NCI-H2107 treated with DMSO at 0.1 percent for 48 hours (cell line): ENCODE measurements around the gene LRRTM3.

Experiments
- DNase-seq: peaks from one replicate; lab custom pipeline; 2025; ENCODE audit not compliant: unreplicated experiment; lab: John Stamatoyannopoulos, UW

LRRTM3 gene

DNA sequence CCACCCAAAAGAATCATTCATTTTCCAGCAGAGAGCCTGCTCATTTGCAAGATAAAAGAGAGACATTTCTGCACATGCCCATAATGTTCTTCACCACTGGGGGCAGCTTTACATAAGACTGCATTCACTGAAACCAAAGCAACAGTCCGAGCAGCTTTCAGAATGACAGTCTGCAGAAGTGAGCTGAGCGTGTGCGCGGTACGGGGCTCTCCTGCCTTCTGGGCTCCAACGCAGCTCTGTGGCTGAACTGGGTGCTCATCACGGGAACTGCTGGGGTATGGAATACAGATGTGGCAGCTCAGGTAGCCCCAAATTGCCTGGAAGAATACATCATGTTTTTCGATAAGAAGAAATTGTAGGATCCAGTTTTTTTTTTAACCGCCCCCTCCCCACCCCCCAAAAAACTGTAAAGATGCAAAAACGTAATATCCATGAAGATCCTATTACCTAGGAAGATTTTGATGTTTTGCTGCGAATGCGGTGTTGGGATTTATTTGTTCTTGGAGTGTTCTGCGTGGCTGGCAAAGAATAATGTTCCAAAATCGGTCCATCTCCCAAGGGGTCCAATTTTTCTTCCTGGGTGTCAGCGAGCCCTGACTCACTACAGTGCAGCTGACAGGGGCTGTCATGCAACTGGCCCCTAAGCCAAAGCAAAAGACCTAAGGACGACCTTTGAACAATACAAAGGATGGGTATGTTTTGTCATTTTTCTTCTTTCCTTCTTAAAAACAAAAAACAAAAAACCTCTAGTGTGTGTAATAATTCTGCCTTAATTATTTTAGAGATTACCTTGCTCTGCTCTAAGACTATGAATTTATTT lies at the start of gene LRRTM3:
Gene LRRTM3 (plus strand): TSS at position 141 of the 820 bp plus-strand sequence.
- DNase-seq, result peak; percentile 22

DNA sequence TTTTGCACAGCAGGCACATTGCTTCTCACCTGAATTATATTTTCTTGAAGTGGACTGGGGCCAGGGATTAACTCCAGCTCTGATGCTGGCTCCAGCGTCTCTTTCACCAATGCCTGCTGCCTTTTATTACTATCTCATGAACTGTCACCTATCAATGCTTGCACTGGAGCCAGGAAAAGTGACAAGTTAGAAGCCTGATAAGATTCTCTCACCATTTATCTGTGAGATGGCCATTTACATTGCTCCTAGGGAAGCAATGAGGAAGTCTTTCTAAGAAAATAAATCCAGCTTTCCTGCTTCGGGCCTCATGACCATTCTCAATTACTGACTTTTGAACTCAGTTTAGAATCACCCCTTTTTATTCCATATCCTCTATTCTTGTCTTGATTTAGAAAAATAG lies 48.5 kb upstream of the LRRTM3 start:
- no peak for DNase-seq

DNA sequence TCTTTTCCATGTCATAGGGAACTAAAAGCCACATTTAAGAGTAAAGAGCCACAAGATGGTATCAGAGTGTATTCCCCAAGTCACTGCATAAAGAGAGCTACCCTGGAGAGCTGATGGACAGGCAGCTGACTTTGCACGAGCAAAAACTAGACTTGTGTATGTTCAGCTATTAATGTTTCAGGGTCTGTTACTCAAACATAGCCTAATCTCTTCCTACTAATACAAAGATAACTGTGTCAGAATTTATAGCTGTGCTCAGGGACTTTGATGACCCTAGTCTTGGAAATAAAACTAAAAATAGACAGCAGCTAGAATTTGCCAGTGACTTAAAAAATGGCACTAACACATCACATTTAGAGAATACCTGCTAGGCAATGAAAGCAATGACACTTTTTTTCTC lies 45.5 kb upstream of the LRRTM3 start:
- DNase-seq, result no peak

DNA sequence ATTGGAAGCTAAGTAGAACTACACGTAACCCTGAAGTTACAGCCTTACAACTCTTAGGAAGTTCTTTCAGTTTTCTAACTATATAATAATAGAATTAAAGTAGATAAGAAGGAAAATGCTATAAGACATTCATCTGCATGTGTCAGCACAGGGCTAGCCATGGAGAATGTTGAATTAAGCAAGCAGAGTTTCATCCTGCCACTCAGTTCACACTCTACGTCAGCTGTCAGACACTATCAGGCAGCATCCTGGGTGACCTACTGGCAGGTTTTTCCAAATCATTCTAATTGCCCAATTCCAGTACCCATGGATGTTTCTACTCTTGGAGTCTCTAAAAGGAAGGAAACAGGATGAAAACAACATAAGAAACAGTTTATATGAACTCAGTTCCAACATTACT lies 45.0 kb upstream of the LRRTM3 start:
- no peak for DNase-seq

DNA sequence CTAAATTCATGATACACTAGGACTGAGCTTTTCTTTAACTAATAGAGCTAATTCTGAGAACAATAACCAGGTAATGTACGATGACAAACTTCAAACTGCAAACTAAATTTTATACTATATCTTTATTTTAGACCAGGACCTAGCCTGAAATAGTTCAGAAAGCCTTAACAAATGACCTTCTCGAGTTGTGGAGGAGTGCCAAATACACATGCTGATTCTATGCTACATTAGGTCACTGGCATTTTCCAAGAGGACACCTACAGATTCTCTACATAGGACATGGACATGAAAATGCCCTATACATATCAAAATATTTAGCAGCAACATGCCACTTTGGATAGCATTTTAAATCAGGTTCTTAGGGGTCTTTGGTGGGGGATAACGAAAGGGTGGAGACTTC lies 44.0 kb upstream of the LRRTM3 start:
- DNase-seq, result no peak

DNA sequence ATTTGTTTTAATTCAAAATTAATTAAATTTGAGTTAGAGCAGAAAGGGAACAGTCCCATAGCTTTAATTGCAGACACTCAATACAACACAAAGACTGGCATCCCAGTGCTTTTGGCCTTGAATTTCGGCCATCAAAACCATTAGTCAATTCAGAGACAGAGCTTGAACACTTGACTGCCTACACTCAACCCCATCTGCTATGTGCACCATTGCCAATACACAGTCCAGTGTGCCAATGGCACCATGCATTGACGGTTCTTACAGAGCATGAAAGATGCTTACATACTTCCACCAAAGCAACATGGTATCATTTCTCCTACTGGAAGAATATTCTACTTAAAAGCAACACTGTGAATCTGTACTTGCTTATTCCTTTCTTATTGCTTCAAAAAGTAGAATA lies 43.6 kb upstream of the LRRTM3 start:
- no peak for DNase-seq

DNA sequence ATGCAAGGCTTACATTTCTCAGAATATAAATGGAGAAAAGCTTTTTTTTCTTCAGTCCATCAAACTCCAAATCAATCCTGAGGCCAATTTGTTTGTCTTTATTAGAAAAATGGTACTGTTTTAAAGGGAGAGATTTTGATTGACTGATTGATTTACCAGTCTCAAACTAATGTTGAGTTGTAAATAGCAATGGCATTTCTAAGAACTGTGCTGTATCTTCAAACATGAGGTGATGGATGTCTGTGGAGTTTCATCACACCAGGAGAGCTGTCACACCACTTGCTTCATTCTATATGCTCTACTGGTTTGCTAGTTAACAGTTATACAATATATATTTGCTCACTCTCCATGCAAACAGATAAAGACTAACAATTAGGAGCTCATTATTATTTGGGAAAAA lies 39.0 kb upstream of the LRRTM3 start:
- DNase-seq, result no peak

DNA sequence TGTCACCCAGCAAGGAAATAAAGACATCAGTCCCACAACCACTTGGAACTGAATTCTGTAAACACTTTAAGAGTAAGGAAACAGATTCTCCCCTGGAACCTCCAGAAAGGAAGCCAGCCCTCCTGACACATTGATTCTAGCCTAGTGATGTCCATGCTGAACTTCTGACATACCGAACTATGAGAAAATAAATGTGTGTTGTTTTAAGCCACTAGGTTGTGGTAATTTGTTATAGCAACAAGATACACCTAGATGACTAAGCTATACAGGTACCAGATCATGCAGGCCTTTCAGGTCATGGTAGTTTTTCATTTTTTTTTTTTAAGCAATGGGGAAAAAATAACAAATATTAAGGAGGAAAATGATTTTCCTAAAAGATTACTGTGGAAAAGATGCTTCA lies 37.6 kb upstream of the LRRTM3 start:
- no peak for DNase-seq

DNA sequence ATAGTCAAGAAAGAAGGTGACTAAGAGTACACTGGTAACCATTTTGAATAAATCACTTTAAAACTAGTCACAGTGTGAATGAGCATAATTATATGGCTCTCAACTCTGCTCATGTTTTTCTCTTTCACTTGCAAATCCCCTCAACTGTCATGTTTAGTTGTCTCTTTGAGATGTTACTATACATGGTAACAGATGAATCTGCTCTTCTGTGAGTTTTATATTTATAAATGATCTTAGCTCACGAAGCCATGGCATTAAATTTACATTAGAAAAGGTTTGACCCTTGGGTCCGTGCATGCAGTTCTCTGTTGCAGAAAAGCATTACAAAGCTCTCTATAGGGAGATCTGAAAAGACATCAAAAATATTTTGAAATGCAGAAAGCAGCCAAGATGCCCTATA lies 33.0 kb upstream of the LRRTM3 start:
- no peak for DNase-seq

DNA sequence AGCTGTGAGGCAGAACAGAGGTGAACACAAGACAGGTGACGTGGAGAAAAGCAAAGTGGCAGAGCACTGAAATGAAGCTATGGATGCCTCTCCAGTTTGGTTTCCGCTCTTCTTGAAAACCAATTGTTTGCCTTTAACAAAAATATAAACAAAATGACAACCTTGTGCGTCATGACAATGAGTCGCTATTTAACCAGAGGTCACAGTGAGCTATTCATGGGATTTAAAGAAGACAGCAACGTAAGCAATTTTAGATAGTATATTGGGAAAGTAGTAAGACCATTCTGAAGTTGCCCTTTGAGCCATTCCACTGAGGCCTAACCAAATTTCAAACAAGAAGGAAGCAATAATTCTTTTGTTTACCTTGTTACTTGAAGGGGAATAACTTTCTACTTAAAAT lies 15.2 kb upstream of the LRRTM3 start:
- DNase-seq, result no peak

DNA sequence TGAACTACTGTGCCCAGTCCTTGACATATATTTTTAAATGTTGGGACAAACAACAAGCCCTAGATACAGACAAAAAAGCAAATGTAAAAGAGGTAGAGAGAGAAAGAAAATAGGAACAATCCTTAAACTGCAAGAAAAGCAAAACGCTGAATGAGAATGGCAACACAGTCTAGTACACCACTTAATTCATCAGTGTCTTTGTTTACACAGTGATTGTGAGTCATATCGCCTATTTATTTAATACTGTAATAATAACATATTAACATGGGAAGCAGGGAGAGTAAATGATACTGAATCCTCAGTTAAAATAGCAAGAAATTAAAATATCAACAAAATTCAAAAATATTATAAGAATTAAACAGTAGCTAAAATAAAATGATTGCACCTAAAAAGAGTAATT lies 9.8 kb upstream of the LRRTM3 start:
- no peak for DNase-seq

DNA sequence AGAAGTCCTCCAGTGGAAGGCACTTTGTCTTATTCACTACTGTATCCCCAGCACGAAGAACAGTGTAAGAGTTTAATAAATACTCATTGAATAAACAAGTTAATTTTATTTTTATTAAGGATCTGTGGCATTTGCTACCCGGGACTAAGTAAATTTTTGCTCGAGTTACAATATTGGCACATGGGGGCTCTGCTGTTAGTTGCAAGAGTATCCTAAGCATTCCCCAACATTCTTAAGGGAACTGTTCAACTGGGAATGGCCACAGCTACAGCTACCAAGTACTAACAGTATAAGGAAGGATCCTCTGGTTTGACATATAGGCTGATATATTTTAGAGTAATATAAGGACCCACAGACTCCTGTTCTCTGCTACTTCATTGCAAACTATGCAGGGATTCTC lies 8.7 kb upstream of the LRRTM3 start:
- DNase-seq, result no peak

DNA sequence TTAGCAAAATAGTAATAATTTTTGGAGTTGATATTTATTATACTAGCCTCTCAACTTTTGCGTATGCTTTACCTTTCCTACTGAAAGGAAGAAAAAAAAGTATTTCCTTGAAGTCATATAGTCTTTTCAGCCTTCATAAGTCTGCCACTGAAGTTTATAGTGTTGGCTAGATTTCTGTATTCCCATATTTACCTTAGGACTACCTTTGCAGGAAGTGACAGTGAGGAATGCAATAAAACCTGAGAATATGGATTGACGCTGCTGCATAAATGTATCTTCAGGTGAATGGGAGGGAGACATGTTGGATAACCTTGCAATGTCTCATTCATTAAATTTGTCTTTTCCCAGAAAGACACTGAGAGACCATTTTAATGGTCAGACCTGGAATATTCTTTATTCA lies 6.6 kb upstream of the LRRTM3 start:
- DNase-seq, result no peak

DNA sequence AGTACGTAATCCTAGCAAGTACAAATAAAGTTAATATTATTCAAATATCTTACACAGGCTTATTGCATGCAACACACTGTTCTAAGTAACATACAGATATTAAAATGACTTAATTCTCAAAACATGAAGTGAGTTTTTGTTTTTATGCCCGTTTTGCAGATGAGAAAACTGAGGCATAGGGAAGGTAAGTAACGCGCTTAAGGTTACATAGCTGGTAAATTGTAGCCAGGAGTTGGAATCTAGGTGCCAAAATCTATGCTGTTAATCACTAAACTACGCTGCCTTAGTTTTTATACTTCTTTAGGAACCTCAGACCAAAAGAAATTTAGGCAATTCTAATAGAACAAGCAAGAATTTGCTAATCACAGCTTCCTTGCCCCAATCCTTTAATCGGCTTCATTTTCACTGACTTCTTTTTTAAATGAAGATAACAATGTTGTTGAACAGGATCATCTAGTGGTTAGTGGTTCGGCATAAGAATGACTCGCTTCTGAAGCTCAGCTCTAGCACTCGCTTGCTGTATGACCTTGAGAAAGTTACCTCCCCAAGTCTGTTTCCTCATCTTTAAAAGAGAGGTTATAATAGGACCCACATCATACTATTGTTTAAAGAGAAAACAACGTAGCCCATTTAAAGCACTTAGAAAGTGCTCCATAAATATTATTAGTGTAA lies 1.0 kb upstream of the LRRTM3 start:
- no peak for DNase-seq

DNA sequence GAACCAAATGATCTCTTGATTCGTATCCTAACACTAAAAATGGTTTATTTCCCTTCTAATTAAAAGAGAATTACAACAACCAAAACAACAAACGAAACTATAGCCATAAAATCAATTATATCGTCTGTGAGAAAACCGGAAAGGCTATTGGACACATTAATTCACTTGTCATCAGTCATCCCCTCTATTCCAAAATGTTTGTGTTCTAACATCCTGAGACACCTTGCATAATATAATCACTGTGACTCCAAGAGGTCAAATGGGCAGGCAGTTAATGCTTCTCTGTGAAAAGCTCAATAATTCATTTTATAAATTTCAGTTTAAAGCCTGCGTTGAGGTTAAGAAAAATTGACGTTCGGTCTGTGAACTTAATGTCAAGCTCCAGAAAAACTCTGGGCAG lies 463 bp upstream of the LRRTM3 start:
- DNase-seq, result no peak

DNA sequence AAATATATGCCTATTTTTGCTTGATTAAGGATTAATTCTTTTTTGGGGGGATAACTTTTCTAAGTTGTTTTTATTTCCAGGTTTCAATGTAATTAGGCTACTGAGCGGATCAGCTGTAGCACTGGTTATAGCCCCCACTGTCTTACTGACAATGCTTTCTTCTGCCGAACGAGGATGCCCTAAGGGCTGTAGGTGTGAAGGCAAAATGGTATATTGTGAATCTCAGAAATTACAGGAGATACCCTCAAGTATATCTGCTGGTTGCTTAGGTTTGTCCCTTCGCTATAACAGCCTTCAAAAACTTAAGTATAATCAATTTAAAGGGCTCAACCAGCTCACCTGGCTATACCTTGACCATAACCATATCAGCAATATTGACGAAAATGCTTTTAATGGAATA lies 1.0 kb downstream of the LRRTM3 start:
- no peak for DNase-seq

DNA sequence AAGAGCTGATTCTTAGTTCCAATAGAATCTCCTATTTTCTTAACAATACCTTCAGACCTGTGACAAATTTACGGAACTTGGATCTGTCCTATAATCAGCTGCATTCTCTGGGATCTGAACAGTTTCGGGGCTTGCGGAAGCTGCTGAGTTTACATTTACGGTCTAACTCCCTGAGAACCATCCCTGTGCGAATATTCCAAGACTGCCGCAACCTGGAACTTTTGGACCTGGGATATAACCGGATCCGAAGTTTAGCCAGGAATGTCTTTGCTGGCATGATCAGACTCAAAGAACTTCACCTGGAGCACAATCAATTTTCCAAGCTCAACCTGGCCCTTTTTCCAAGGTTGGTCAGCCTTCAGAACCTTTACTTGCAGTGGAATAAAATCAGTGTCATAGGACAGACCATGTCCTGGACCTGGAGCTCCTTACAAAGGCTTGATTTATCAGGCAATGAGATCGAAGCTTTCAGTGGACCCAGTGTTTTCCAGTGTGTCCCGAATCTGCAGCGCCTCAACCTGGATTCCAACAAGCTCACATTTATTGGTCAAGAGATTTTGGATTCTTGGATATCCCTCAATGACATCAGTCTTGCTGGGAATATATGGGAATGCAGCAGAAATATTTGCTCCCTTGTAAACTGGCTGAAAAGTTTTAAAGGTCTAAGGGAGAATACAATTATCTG lies 1.6 kb downstream of the LRRTM3 start:
- no peak for DNase-seq

DNA sequence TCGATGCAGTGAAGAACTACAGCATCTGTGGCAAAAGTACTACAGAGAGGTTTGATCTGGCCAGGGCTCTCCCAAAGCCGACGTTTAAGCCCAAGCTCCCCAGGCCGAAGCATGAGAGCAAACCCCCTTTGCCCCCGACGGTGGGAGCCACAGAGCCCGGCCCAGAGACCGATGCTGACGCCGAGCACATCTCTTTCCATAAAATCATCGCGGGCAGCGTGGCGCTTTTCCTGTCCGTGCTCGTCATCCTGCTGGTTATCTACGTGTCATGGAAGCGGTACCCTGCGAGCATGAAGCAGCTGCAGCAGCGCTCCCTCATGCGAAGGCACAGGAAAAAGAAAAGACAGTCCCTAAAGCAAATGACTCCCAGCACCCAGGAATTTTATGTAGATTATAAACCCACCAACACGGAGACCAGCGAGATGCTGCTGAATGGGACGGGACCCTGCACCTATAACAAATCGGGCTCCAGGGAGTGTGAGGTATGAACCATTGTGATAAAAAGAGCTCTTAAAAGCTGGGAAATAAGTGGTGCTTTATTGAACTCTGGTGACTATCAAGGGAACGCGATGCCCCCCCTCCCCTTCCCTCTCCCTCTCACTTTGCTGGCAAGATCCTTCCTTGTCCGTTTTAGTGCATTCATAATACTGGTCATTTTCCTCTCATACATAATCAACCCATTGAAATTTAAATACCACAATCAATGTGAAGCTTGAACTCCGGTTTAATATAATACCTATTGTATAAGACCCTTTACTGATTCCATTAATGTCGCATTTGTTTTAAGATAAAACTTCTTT lies 2.3 kb downstream of the LRRTM3 start:
- no peak for DNase-seq

DNA sequence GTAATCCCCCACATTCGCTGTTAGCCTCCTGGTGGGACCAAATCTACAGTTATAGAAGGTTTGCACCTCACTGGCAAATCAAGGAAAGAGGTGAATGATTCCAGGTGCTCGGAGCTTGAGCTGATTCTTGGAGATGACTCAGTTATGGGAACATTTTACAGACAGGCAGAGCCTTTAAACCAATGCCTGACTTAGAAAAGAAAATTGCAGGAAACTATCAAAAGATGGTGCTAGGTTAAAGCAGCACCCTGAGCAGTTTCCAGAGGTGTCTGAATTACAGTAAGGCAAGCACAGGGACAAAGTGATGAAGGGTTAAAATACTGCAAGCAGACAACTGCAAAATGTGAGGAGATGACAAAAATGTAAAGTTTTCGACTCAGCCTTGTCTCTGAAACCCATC lies 2.9 kb downstream of the LRRTM3 start:
- DNase-seq, result no peak

DNA sequence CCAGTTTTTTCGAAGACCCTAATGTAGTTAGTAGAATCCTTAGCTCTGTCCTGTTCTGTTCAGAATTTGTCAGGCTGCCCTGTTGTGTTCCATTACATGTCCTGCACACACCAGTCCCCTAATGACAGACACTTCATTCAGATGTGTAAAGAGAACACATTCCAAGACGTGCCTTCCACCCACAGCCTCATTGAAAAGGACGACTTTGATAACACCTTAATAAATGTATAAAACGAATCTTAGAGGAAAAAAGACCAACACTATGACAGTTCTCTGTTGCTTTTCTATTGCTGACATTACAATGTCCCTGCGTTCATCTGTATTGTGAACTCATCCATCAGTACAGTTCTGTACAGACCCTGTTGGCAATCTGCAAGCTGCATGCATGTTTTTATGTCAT lies 3.5 kb downstream of the LRRTM3 start:
- DNase-seq, result no peak

DNA sequence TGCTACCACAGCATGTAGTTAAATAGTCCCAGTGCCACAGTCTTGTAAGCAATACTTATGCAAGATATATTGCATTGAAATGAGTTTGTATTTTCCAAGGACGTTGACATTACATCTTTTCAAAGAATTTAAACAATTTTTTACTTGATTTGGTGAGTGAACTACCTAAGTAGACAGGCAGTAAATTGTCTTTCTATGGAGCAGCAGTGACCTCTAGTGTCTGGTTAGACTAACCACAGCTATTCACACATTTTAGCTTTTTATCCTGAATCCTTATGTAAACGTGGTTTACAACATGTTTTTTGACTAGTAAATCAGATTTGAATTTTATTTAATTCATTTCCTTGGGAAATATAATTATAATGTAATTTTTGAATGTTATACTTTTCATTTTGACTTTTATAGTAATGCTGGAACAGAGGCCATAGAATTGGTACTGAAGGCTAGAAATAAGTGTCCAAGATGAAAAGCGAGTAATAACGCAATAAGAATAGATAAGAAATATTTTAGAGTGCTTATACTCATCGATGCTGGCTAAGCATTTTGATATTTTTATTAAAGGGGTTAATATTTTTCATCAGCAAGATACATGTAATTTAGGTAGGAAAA lies 5.6 kb downstream of the LRRTM3 start:
- DNase-seq, result peak; percentile 31
